GM19239 (cell line): ENCODE data around the gene FNDC3A.

Experiments used
- DNase-seq: peaks from one replicate; pipeline ENCODE4 v3.0.0; 2011; ENCODE audit warnings: low spot score; ENCODE audit not compliant: insufficient read length
- FAIRE-seq: peaks from 2 replicates; lab custom pipeline; 2011; peaks lifted over from hg19 to GRCh38; lab: Jason Lieb, UNC

The FNDC3A gene

GRCh38 chr13:49246850-49247642 is 271.3 kb downstream of the FNDC3A start:
- FAIRE-seq, result no peak
- no peak for DNase-seq

GRCh38 chr13:49247643-49248621 is 272.2 kb downstream of the FNDC3A start, which contains the start of gene CDADC1:
TSS of gene CDADC1 (plus strand) at chr13:49247925. CDS start at chr13:49248038, 113 bp downstream.
- FAIRE-seq (peak; percentile 99), DNase-seq (peak; percentile 91)

GRCh38 chr13:49248622-49249002 is 272.9 kb downstream of the FNDC3A start:
- DNase-seq (no peak), FAIRE-seq (peak; percentile 4)

- DNase-seq, result no peak
- no peak for FAIRE-seq
Measured at GRCh38 chr13:49251326-49251725, 275.6 kb downstream of the FNDC3A start.

- FAIRE-seq (no peak), DNase-seq (no peak)
Measured at GRCh38 chr13:49253310-49253709, 277.6 kb downstream of the FNDC3A start.

GRCh38 chr13:49254007-49254406 is 278.3 kb downstream of the FNDC3A start:
- DNase-seq (no peak), FAIRE-seq (no peak)

- peak; percentile 74 for FAIRE-seq
- no peak for DNase-seq
Measured at GRCh38 chr13:49256841-49257240, 281.1 kb downstream of the FNDC3A start.

- DNase-seq, result no peak
- peak; percentile 74 for FAIRE-seq
Measured at GRCh38 chr13:49258089-49258796, 282.5 kb downstream of the FNDC3A start.
